GM19351 (cell line): Measurements from ENCODE around the gene ALPL.

Experiments
- ATAC-seq: cut with Tn5 transposase; IDR thresholded peaks from one replicate; pipeline ENCODE4 v1.9.1; 2021; ENCODE audit warnings: mild to moderate bottlenecking, moderate library complexity; ENCODE audit not compliant: unreplicated experiment

The ALPL gene

GRCh38 chr1:21574466-21575151, 65.4 kb downstream of the ALPL start:
- ATAC-seq, result no peak

DNA sequence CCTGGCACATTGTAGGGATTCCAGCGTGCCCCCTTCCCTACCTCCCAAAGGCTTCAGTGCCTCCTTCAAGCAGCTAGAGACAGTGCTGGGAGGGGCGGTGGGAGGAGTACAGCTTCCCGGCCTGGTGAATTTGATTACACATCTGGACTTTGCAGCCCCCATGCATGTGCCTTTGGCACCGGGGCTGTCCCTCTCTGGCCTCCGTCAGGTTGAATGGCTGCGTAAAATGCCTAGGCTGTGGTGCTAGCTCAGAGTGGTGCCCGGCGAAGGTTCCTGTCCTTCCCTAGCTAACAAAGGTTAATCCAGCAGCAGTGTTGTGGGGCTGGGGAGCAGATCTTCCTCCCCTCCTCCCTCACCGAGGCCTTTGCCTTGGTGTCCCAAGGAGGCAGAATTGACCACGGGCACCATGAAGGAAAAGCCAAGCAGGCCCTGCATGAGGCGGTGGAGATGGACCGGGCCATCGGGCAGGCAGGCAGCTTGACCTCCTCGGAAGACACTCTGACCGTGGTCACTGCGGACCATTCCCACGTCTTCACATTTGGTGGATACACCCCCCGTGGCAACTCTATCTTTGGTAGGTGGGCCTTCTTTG, 66.2 kb downstream of the ALPL start:
- no peak for ATAC-seq

DNA sequence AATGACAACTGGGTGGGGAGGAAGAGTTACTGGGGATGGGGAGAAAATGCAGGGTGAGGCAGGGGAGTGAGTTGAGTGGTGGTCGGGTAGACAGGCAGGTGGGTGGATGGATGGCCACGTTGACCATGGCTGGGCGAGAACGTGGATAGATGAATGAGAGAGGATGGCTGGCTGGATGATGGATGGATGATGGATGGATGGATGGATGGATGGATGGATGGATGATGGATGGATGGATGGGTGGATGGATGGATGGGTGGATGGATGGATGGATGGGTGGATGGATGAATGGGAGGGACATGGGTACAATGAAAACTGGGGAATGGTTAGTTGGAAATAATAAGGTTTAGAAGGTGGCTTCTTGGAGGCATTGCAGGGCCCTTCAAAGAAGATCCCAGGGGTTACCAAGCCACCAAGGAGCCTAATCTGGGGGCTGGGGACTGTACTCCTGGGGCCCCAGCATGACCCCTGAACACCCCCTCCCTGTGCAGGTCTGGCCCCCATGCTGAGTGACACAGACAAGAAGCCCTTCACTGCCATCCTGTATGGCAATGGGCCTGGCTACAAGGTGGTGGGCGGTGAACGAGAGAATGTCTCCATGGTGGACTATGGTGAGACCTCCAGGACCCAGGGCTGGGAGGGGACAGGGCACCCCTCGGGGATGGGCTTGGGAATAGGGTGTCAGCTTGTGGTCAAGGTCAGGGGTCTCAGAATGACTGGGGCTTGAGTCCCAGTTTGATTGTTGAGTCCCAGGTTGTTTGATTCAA, 67.0 kb downstream of the ALPL start:
- ATAC-seq, result no peak

- no peak for ATAC-seq
Measured at GRCh38 chr1:21576798-21577187, 67.6 kb downstream of the ALPL start.

DNA sequence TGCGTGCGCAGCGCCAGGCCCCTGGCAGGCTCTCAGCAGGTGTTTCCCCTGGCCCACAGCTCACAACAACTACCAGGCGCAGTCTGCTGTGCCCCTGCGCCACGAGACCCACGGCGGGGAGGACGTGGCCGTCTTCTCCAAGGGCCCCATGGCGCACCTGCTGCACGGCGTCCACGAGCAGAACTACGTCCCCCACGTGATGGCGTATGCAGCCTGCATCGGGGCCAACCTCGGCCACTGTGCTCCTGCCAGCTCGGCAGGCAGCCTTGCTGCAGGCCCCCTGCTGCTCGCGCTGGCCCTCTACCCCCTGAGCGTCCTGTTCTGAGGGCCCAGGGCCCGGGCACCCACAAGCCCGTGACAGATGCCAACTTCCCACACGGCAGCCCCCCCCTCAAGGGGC, 68.1 kb downstream of the ALPL start:
- ATAC-seq, result no peak

- no peak for ATAC-seq
Measured at GRCh38 chr1:21577933-21578332, 68.7 kb downstream of the ALPL start.

DNA sequence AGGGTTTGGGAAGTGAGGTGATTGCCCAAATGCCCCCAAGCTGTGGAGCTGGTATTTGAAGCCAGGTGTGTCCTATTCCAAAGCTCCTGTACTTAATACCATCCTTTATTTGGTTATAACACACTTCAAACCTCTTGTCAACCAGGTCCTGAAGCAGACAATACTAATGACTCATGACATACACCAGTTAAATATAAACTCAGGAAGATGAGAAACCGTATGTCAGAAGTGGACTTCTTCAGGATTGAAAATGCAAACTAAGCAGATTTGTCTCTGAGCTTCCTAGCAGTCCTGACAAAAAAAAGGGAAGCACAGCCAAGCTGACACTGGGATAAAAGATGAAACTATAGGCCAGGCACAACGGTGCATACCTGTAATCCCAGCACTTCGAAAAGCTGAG, 70.6 kb downstream of the ALPL start:
- no peak for ATAC-seq

DNA sequence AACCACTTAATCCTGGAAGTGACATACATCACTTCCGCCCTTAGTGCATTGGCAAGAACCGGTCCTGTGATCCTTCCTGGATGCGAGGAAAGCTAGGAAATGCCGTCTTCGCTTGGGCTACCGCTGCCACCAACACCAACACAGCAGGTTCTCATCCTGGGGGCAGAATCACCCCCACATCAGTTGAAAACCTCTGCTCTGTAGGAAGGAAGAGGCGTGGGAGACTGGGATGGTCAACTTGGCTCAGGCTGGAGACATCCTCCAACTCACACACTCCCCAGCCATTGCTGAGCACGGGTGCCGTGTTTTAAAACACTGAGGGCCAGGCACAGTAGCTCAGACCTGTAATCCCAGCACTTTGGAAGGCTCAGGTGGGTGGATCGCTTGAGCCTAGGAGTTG, 74.9 kb downstream of the ALPL start:
- no peak for ATAC-seq

GRCh38 chr1:21585037-21585436, 75.8 kb downstream of the ALPL start:
- ATAC-seq, result no peak

GRCh38 chr1:21586222-21586621, 77.0 kb downstream of the ALPL start:
- no peak for ATAC-seq

GRCh38 chr1:21586846-21587601, 77.8 kb downstream of the ALPL start:
- ATAC-seq, result no peak

- ATAC-seq, result no peak
Measured at GRCh38 chr1:21587602-21587953, 78.4 kb downstream of the ALPL start.

DNA sequence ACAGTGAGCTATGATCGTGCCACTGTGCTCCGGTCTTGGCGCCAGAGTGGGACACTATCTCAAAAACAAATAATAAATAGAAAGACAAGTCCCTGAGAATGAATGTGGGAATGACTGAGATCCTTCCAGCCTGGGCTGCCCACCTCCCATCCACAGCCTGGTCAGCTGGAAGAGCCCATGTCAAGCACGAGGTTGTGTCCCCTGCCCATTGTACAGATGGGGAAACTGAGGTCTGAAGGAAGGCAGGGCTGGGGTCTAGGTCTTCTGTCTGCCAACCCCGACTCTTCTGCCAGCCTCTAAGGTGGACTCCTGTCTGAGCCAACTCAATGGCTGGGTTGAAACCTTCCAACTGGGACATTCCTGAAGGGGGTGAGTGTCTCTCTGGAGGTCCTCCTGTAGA, 80.4 kb downstream of the ALPL start:
- no peak for ATAC-seq

DNA sequence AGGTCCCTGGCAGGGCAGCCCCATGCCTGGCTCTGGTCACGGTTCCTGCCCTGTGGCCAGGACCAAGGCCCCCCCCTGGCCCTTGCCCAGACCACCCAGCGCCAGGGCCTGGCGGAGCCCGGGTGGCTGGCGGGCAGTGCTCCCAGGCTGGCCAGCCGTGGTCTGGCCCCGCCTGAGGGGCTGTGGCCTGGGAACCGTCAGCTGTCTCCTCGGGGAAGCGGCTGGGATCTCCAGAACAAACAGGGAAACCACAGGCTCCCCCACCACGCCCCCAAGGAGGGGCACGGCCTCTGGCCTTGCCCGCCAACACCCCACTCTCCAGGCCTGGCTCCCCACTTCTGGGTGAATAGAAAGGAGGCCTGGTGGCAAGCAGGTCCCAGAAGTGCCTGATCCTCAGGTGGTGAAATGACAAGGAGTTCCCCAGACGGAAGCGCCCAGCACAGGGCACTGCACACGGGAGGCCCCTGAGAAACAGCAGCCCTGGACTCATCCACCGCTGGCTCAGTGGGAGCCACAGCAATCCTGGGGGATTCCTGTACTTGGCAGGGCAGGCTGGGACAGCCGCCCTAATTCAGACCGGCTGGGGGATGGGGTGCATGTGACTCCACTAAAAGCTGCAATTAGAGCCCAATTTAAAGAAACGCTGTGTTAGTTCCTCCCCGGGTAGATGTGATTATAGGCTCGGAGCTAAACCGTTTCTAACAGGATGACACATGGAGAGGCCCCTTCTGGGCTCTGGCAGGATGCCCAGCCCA, 81.1 kb downstream of the ALPL start:
- no peak for ATAC-seq

DNA sequence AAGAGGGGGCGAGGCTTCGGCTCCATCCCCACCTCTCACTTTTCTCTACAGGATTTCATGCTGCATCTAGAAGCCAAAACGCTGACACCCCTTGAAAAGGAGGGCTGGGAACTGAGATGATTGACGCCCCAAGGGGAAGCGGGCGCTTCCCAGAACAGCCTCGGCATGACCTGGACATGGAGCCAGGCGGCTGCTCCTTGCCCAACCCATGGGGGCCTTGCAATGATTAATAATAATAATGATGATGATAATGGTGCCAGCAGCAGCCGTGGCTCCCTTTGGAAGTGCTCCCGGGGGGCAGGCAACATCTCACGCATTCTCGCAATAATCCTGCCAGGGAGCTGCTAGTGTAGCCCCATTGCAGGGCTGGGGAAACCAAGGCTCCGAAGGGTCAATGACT, 81.7 kb downstream of the ALPL start:
- ATAC-seq, result no peak

DNA sequence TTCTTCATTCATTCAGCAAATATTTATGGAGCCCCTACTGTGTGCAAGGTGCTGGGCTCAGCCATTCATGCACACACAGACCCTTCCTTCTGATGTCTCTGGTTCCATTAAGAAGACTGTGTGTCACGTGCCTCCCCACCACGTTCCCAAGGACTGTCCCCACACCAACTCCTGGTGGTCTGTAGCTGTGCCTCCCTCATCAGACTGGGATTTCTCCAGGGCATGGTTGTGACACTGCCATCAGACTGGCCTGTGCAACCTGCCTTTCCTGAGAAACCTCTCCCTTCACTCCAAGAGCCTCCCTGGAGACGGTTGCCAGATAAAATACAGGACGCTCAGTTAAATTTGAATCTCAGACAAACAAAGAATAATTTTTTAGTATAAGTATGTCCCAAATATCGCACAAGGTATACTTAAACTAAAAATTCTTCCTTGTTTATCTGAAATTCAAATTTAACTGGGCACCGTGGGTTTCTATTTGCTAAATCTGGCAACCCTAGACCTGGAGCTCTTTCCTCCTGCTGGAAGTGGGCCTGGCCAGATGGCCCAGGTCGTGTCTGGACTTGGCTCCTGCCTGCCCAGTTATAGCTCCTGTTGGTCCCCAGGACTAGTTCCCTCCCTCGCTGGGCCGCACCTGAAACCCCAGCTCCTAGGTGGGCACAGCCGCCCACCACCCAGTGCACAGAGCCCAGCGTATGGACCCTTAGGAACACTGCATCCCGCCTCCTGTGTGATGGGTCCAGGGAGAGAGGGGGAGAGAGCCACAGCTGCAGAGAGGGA, 83.1 kb downstream of the ALPL start:
- ATAC-seq, result no peak

DNA sequence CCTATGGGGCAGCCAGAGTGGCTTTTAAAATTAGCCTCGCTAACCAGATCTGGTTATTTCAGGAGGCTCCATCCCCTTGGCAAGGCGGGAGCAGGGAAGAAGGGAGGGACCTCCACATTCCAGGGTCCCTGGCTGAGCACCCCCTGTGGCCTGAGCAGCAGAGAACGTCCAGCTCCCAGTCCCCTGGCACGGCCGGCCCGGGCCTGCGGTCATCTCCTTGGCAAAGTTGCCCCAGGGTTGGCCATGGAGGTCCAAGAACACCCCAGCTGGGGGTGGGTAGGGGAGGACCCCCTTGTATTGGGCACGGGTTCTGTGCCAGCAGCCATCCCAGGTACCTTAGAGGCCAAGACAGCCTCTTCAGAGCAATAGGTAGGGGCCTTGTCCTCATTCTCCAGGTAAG, 84.0 kb downstream of the ALPL start:
- no peak for ATAC-seq

- ATAC-seq, result no peak
Measured at GRCh38 chr1:21594501-21594900, 85.3 kb downstream of the ALPL start.

GRCh38 chr1:21594935-21595897, 86.0 kb downstream of the ALPL start:
- ATAC-seq, result no peak
